Measurements from ENCODE around the gene IL17RC. TPM values are rescaled to one million over a fixed set of nuclear protein-coding genes. Genes with fewer than 3 reads are reported as not detected.
A peak's percentile ranks its signal among the peaks of the same experiment; 100 is the strongest.

IL17RC gene
- total RNA-seq, 1 donor from 2014 or later = 21.3 TPM

DNA sequence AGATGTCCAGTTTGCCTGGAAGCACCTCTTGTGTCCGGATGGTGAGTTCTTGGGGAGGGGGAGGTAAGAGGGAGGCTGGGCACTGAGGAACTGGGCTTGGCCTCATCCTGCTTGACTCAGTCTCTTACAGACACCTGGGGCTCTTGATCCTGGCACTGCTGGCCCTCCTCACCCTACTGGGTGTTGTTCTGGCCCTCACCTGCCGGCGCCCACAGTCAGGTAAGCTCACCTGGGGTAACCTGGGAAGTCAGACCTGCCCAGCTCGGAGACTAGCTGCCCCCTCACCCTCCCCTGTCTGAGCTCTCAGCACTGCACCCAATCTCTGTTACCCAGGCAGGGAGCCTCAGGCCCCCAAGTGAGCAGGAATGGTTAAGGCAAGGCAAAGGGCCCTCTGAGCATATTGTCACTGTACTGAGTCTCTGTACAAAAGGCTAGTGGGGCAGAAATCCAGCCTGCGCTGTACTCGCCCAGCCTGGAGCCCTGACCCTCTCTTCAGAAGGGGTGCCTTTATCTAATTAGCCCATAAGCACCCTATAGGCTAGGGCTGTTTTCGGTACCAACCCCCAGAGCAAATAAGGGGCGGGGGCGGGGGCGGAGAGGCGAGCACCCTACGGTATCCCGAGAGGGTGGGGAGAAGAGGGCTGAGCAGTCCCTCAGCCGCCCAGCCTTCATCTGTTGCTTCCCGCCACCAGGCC is 2.2 kb upstream of the IL17RC start:
- Mint-ChIP-seq H3K27ac (ENCODE audit: unreplicated experiment) (no peak overlapping the region), H3K9me3 (ENCODE audit: low read depth) (no peaks in the 10 kb centered on the region), H3K4me1 (ENCODE audit: low read depth) (peaks cover 45% of the 10 kb centered on the region), H3K27me3 (ENCODE audit: low read depth) (no peaks in the 10 kb centered on the region), H3K36me3 (ENCODE audit: low read depth) (no peaks in the 10 kb centered on the region), H3K4me3 (ENCODE audit: unreplicated experiment) (peak overlapping the region; percentile 19)
- TF ChIP-seq, protein P1, sequence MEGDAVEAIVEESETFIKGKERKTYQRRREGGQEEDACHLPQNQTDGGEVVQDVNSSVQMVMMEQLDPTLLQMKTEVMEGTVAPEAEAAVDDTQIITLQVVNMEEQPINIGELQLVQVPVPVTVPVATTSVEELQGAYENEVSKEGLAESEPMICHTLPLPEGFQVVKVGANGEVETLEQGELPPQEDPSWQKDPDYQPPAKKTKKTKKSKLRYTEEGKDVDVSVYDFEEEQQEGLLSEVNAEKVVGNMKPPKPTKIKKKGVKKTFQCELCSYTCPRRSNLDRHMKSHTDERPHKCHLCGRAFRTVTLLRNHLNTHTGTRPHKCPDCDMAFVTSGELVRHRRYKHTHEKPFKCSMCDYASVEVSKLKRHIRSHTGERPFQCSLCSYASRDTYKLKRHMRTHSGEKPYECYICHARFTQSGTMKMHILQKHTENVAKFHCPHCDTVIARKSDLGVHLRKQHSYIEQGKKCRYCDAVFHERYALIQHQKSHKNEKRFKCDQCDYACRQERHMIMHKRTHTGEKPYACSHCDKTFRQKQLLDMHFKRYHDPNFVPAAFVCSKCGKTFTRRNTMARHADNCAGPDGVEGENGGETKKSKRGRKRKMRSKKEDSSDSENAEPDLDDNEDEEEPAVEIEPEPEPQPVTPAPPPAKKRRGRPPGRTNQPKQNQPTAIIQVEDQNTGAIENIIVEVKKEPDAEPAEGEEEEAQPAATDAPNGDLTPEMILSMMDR (IDR thresholded peaks at IDR 0.05) = no peak
- no peak for DNase-seq (ENCODE audit: low spot score)

DNA sequence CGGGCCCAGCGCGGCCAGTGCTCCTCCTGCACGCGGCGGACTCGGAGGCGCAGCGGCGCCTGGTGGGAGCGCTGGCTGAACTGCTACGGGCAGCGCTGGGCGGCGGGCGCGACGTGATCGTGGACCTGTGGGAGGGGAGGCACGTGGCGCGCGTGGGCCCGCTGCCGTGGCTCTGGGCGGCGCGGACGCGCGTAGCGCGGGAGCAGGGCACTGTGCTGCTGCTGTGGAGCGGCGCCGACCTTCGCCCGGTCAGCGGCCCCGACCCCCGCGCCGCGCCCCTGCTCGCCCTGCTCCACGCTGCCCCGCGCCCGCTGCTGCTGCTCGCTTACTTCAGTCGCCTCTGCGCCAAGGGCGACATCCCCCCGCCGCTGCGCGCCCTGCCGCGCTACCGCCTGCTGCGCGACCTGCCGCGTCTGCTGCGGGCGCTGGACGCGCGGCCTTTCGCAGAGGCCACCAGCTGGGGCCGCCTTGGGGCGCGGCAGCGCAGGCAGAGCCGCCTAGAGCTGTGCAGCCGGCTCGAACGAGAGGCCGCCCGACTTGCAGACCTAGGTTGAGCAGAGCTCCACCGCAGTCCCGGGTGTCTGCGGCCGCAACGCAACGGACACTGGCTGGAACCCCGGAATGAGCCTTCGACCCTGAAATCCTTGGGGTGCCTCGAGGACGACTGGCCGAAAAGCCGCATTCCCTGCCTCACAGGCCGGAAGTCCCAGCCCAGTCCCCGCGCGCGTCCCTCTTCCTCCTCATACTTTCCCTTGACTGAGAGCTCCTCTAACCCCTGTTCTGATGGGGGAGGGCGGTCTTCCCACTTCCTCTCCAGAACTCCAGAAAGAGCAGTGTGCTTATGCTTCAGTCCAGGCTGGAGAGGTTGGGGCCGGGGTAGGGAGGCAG is 1.4 kb upstream of the IL17RC start:
- DNase-seq (ENCODE audit: low spot score) = no peak
- H3K36me3 Mint-ChIP-seq (ENCODE audit: low read depth) = no peaks in the 10 kb centered on the region
- peak overlapping the region; percentile 76 for H3K4me3 Mint-ChIP-seq (ENCODE audit: unreplicated experiment)
- H3K4me1 Mint-ChIP-seq (ENCODE audit: low read depth) = peaks cover 45% of the 10 kb centered on the region
- peak overlapping the region; percentile 85 for H3K27ac Mint-ChIP-seq (ENCODE audit: unreplicated experiment)
- no peaks in the 10 kb centered on the region for H3K9me3 Mint-ChIP-seq (ENCODE audit: low read depth)
- TF ChIP-seq, protein P1 (IDR thresholded peaks at IDR 0.05) = peak; percentile 77
- no peaks in the 10 kb centered on the region for H3K27me3 Mint-ChIP-seq (ENCODE audit: low read depth)

DNA sequence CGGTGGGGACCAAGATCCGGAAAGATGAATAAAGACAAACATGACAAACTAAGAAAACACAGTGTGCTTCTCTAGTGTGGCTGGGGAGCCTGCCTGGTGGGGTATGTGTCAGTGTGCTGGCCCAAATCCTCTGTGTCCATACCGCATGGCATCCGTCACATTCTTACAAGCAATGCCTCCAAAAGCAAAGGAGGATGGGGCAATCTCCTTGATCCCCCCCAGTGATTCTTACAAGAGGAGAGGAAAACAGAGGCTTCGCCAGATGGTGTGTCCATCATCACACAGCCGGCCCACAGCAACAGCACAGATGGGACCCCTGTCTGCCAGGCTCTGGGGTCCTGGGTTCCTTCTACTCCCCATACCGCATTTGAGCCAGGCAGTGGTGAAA is 558 bp upstream of the IL17RC start:
- no peak for DNase-seq (ENCODE audit: low spot score)

DNA sequence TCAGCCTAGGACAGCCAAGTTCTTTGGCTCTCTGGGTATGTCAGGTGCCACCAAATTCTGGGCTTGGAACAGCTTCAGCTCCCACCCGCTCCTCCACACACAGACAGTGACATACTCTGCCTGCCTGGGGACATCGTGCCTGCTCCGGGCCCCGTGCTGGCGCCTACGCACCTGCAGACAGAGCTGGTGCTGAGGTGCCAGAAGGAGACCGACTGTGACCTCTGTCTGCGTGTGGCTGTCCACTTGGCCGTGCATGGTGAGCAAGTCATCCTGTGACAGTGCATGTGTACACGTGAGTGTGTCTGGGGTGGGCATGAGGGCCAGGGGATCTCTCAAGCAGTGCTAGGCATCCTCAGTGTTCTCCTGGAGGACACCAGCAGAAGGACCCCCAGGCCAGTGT is 922 bp downstream of the IL17RC start:
- peaks cover 39% of the 10 kb centered on the region for H3K4me1 Mint-ChIP-seq (ENCODE audit: low read depth)
- no peak overlapping the region for H3K27ac Mint-ChIP-seq (ENCODE audit: unreplicated experiment)
- peak overlapping the region; percentile 33 for H3K4me3 Mint-ChIP-seq (ENCODE audit: unreplicated experiment)
- peak; percentile 79 for DNase-seq (ENCODE audit: low spot score)
- TF ChIP-seq, protein P1 (IDR thresholded peaks at IDR 0.05) = no peak
- H3K36me3 Mint-ChIP-seq (ENCODE audit: low read depth) = no peaks in the 10 kb centered on the region
- no peaks in the 10 kb centered on the region for H3K27me3 Mint-ChIP-seq (ENCODE audit: low read depth)
- no peaks in the 10 kb centered on the region for H3K9me3 Mint-ChIP-seq (ENCODE audit: low read depth)

More for the DNA sequence above, 558 bp upstream of the IL17RC start:
- peaks cover 45% of the 10 kb centered on the region for H3K4me1 Mint-ChIP-seq (ENCODE audit: low read depth)
- H3K4me3 Mint-ChIP-seq (ENCODE audit: unreplicated experiment) = peak overlapping the region; percentile 76
- no peaks in the 10 kb centered on the region for H3K27me3 Mint-ChIP-seq (ENCODE audit: low read depth)
- peak overlapping the region; percentile 85 for H3K27ac Mint-ChIP-seq (ENCODE audit: unreplicated experiment)
- no peaks in the 10 kb centered on the region for H3K36me3 Mint-ChIP-seq (ENCODE audit: low read depth)
- TF ChIP-seq, protein P1 (IDR thresholded peaks at IDR 0.05) = no peak
- no peaks in the 10 kb centered on the region for H3K9me3 Mint-ChIP-seq (ENCODE audit: low read depth)

DNA sequence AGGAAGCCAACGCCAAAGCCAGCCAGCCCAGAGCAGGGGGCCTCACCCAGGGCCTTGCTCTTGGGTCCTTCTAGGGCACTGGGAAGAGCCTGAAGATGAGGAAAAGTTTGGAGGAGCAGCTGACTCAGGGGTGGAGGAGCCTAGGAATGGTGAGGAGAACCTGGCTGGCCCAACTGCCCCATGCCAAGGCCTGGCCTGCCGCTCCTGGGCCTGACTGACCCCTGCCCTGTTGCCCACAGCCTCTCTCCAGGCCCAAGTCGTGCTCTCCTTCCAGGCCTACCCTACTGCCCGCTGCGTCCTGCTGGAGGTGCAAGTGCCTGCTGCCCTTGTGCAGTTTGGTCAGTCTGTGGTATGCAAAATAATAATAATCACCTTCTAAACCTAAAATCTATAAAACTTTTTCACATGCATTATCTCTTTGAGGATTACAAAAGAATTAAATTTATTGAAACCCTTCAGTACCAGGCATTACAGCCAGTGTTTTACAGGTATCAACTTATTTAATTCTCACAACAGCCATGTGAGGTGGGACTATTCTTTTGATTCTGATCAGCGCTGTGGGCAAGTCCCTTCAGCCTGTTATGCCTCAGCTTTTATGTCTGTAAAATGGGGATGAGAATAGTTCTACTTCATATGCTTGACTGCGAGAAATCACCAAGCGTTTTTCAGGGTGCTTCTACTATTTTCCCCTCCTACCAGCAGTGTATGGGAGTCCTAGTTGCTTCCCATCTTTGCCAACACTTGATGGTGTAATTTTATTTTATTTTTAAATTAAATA is 1.6 kb downstream of the IL17RC start:
- TF ChIP-seq, protein P1 (IDR thresholded peaks at IDR 0.05) = no peak
- no peak overlapping the region for H3K4me3 Mint-ChIP-seq (ENCODE audit: unreplicated experiment)
- no peak for DNase-seq (ENCODE audit: low spot score)
- no peaks in the 10 kb centered on the region for H3K36me3 Mint-ChIP-seq (ENCODE audit: low read depth)
- peaks cover 38% of the 10 kb centered on the region for H3K4me1 Mint-ChIP-seq (ENCODE audit: low read depth)
- no peak overlapping the region for H3K27ac Mint-ChIP-seq (ENCODE audit: unreplicated experiment)
- H3K27me3 Mint-ChIP-seq (ENCODE audit: low read depth) = no peaks in the 10 kb centered on the region
- no peaks in the 10 kb centered on the region for H3K9me3 Mint-ChIP-seq (ENCODE audit: low read depth)
